Measurements from ENCODE around the gene STARD13.

Gene STARD13

GRCh38 chr13:33081666-33082065 lies 203.9 kb downstream of the STARD13 start:
- TF ChIP-seq CTCF (IDR thresholded peaks at IDR 0.05) (no peak), ZFX (IDR thresholded peaks at IDR 0.05; ENCODE audit: borderline replicate concordance) (no peak)
- no peak overlapping the region for H3K27ac ChIP-seq

- TF ChIP-seq ZFX (IDR thresholded peaks at IDR 0.05; ENCODE audit: borderline replicate concordance) (no peak), CTCF (IDR thresholded peaks at IDR 0.05) (no peak)
- H3K27ac ChIP-seq: no peak overlapping the region
Observed at GRCh38 chr13:33080972-33081590, 204.5 kb downstream of the STARD13 start.

- no peak overlapping the region for H3K27ac ChIP-seq
- TF ChIP-seq ZFX (IDR thresholded peaks at IDR 0.05; ENCODE audit: borderline replicate concordance) (no peak), CTCF (IDR thresholded peaks at IDR 0.05) (no peak)
Observed at GRCh38 chr13:33079960-33080359, 205.6 kb downstream of the STARD13 start.

DNA sequence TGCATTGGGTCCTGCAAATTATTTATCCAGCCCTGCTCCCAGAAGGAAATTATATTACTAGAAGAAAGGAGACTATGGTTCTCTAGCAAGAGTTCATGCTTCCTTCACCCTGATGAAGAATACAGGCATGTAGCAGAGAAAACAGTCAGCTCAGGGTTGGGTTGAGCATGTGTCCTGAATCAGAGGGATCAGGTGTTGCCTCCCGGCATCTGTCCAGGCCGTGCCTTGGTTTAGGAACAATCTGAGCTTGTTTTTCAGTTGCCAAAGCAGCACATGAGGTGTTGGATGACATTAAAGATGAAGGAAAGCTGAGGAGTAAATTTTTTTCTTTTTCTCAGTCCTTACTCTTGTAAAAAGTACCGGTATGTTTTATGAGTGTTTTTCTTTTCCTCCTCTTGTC lies 207.3 kb downstream of the STARD13 start:
- H3K27ac ChIP-seq: no peak overlapping the region
- TF ChIP-seq CTCF (IDR thresholded peaks at IDR 0.05) (no peak), ZFX (IDR thresholded peaks at IDR 0.05; ENCODE audit: borderline replicate concordance) (no peak)

GRCh38 chr13:33076001-33076992 lies 209.3 kb downstream of the STARD13 start:
- TF ChIP-seq ZFX (IDR thresholded peaks at IDR 0.05; ENCODE audit: borderline replicate concordance): no peak
- no peak for TF ChIP-seq CTCF (IDR thresholded peaks at IDR 0.05)
- no peak overlapping the region for H3K27ac ChIP-seq

DNA sequence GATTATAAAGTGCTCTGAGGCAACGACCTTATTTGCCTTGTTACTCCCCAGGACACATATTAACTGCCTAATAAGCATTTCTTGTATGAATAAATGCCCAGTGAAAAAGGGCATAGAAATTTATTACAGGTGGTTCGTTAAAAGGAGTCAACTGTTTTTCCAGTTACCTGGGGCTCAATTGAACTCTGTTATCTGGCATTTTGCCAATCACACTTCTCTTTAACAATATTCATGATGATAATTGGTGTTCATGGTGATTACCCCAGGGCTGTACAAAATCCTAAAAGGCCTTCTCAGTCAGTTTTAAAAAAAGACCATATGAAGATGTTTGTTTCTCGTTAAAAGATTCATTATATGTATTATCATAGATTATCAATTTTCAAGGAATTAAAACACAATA lies 212.2 kb downstream of the STARD13 start:
- no peak overlapping the region for H3K27ac ChIP-seq
- TF ChIP-seq ZFX (IDR thresholded peaks at IDR 0.05; ENCODE audit: borderline replicate concordance): no peak
- no peak for TF ChIP-seq CTCF (IDR thresholded peaks at IDR 0.05)

GRCh38 chr13:33072759-33073158 lies 212.8 kb downstream of the STARD13 start:
- TF ChIP-seq CTCF (IDR thresholded peaks at IDR 0.05): no peak
- TF ChIP-seq ZFX (IDR thresholded peaks at IDR 0.05; ENCODE audit: borderline replicate concordance): no peak
- H3K27ac ChIP-seq: no peak overlapping the region
